Motor neuron (in vitro differentiated cells): Measurements from ENCODE around the gene MGAT3. TPM values are rescaled to one million over a fixed set of nuclear protein-coding genes. Genes with fewer than 3 reads are reported as not detected.
A peak's percentile ranks its signal among the peaks of the same experiment; 100 is the strongest.
"Not testable (repeated sequence)": the region's sequence is repeated elsewhere in the genome, so short reads cannot be mapped to it uniquely, and the experiment has no call there.

Experiments
- ATAC-seq, 8 experiments: fragments of 200-7000 bp; cut with Tn5 transposase; replicated peaks in 6 of 8; 2 replicates each; pipeline ENCODE4 v1.8.0; 2021; ENCODE audit warnings: mild to moderate bottlenecking in 8 of 8, moderate library complexity in 8 of 8
- H3K27ac ChIP-seq, 2 donors: fragments of 250-450 bp; sonication (Bioruptor Pico); 2 replicates each; pipeline ENCODE4 v1.9.0; 2021; ENCODE audit warnings: antibody characterized with exemption in 2 of 2, mild to moderate bottlenecking in 2 of 2, moderate library complexity in 1 of 2
- H3K4me1 ChIP-seq, 2 donors: fragments of 250-450 bp; sonication (Bioruptor Pico); replicated peaks in 1 of 2; 2 replicates each; pipeline ENCODE4 v1.6.1; 2021; ENCODE audit warnings: antibody characterized with exemption in 2 of 2, mild to moderate bottlenecking in 2 of 2, moderate library complexity in 1 of 2
- H3K4me3 ChIP-seq, 5 donors: fragments of 250-450 bp; sonication (Bioruptor Pico); 2 replicates each; pipeline ENCODE4 v1.9.0; 2021; ENCODE audit warnings: antibody characterized with exemption in 5 of 5, mild to moderate bottlenecking in 5 of 5, moderate library complexity in 4 of 5
- WGBS, 10 experiments: fragments of 450-650 bp; shearing (Covaris generic); methylation state at CpG; one replicate each; pipeline ENCODE4 v1.0.0; 2022; 5-methylcytosine and 5-hydroxymethylcytosine counted together
- in situ Hi-C, 9 experiments: fragments of 400-800 bp; cut with MboI; loops; one replicate each; pipeline ENCODE4 v1.15.0; 2021; ENCODE audit warnings: low sequenced_read_pairs in 9 of 9, low pct_unique_long_range_greater_than_20kb in 2 of 9; ENCODE audit not compliant: unreplicated experiment in 9 of 9
- total RNA-seq, 8 experiments: library from RNA; unstranded; fragments of 300-600 nt; gene quantifications; 2 replicates each; pipeline versions ENCODE4 v1.2.3 to v1.2.4, GENCODE V29; 2022

Gene MGAT3
- total RNA-seq, 8 experiments from 2014 or later: 17.5 to 28.6 (median 20.4) TPM

DNA sequence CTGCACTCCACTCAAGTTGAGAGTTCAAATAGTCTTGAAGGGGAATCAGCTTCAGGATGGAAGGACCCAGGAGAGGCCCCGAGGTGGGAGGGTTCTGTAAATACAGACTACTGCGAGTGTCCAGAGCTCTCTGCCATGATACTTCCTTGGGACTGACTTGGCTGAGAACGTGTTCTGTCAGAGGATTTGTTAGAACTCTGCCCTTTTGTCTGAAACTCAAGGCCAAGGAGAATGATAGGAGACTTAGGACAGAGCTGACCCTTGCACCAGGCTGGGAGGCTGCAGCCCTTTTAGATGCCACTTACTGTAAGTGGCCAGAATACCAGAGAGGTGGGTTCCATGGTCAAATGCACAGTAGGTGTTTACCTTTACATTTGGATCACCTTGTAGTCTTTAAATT lies 60.7 kb downstream of the MGAT3 start:
- in situ Hi-C loops: loop anchor here in 7 of 9 experiments (25.0 kb wide), 4 partner anchors 105 to 355 kb away; partner anchors contain the start of genes CBX7 (in 6 of the 7), SYNGR1 (in 2 of the 7) and TAB1 (in 1 of the 7)

DNA sequence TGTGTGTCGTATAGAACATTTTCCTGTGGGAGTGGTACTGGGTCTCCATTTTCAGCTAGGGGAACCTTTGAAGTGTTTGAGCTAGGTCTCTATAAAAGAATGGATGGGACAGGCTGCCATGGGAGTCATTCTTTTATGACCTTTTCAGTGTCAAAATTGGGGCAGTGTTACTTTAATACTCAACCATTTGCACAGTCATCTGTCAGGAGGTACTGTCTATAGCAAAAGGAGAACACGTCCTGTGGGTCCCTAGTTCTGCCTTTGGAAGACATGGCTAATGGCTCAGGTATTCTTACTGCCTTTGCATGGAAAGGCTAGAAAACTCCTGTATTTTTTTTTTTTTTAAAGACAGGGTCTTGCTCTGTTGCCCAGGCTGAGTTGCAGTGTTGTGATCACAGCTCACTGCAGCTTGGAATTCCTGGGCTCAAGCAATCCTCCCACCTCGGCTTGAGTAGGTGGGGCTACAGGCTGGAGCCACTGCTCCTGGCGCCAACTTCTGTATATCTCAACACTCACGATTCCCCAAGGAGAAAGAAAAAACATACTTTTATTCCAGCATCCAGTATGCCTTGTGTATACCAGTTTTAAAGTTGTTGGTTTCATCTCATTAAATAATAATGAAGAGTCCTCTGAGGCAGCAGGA lies 61.5 kb downstream of the MGAT3 start:
- Histone ChIP-seq H3K27ac (peak overlapping the region; percentile 99 to 100), H3K4me1 (peaks cover 14 to 26% of the 10 kb centered on the region in 2 donors), H3K4me3 (no peak overlapping the region)
- in situ Hi-C loops: loop anchor here in 7 of 9 experiments (25.0 kb wide), 4 partner anchors 106 to 356 kb away; partner anchors contain the start of genes CBX7 (in 6 of the 7), SYNGR1 (in 2 of the 7) and TAB1 (in 1 of the 7)
- ATAC-seq: no peak
- WGBS, 10 experiments: 33 to 75% (median 64%) methylated on average over 2 to 4 of the region's 5 CpGs; no CpG with 5 or more reads in 4 of the 10 experiments

More for the DNA sequence above, 60.7 kb downstream of the MGAT3 start:
- Histone ChIP-seq H3K4me3 (no peak overlapping the region), H3K4me1 (peaks cover 10 to 19% of the 10 kb centered on the region in 2 donors), H3K27ac (no peak overlapping the region)
- no peak for ATAC-seq
- 80 to 94% (median 87%) methylated on average over 1 to 3 of the region's 3 CpGs; no CpG with 5 or more reads in 6 of the 10 experiments for WGBS, 10 experiments

GRCh38 chr22:39518996-39519680 lies 62.3 kb downstream of the MGAT3 start:
- Histone ChIP-seq H3K4me1 (peaks cover 22 to 26% of the 10 kb centered on the region in 2 donors), H3K4me3 (peak overlapping the region; percentile 93 to 100 (median 95)), H3K27ac (peak overlapping the region; percentile 99 to 100)
- ATAC-seq: peak in 3 of 8 experiments; percentile 1 to 3 (median 1)
- 0 to 46% (median 17%) methylated on average over 2 to 19 of the region's 24 CpGs; no CpG with 5 or more reads in 4 of the 10 experiments for WGBS, 10 experiments
- in situ Hi-C loops: loop anchor here in 7 of 9 experiments (25.0 kb wide), 4 partner anchors 107 to 357 kb away; partner anchors contain the start of genes CBX7 (in 6 of the 7), SYNGR1 (in 2 of the 7) and TAB1 (in 1 of the 7)

- peak overlapping the region; percentile 99 to 100 for H3K27ac ChIP-seq
- in situ Hi-C loops: loop anchor here in 7 of 9 experiments (25.0 kb wide), 4 partner anchors 107 to 357 kb away; partner anchors contain the start of genes CBX7 (in 6 of the 7), SYNGR1 (in 2 of the 7) and TAB1 (in 1 of the 7)
- peaks cover 24 to 26% of the 10 kb centered on the region in 2 donors for H3K4me1 ChIP-seq
- ATAC-seq: peak; percentile 61 to 89 (median 84)
- H3K4me3 ChIP-seq: peak overlapping the region; percentile 93 to 100 (median 95)
- 0% methylated on average over 1 to 9 of the region's 47 CpGs; no CpG with 5 or more reads in 5 of the 10 experiments for WGBS, 10 experiments
Measured at GRCh38 chr22:39519681-39520225, 62.9 kb downstream of the MGAT3 start.

GRCh38 chr22:39520226-39521105 lies 63.7 kb downstream of the MGAT3 start, which contains the start of gene ATF4:
ATF4 (plus strand) TSS chr22:39520562; CDS start chr22:39521446, 884 bp downstream.
- H3K27ac ChIP-seq: peak within 1 kb of the TSS; percentile 99 to 100
- peak; percentile 13 to 45 (median 28) for ATAC-seq
- in situ Hi-C loops: loop anchor here in 7 of 9 experiments (25.0 kb wide), 4 partner anchors 108 to 358 kb away; partner anchors contain the start of genes CBX7 (in 6 of the 7), SYNGR1 (in 2 of the 7) and TAB1 (in 1 of the 7)
- H3K4me1 ChIP-seq: peaks cover 24 to 26% of the 10 kb centered on the region in 2 donors
- H3K4me3 ChIP-seq: peak within 1 kb of the TSS; percentile 93 to 100 (median 95)
- WGBS, 10 experiments: 0% methylated on average over 1 to 4 of the region's 86 CpGs; no CpG with 5 or more reads in 5 of the 10 experiments

- ATAC-seq: not testable (repeated sequence)
- Histone ChIP-seq H3K4me3 (peak overlapping the region; percentile 93 to 100 (median 95)), H3K4me1 (peaks cover 24 to 26% of the 10 kb centered on the region in 2 donors), H3K27ac (peak overlapping the region; percentile 99 to 100)
- in situ Hi-C loops: loop anchor here in 7 of 9 experiments (25.0 kb wide), 4 partner anchors 109 to 359 kb away; partner anchors contain the start of genes CBX7 (in 6 of the 7), SYNGR1 (in 2 of the 7) and TAB1 (in 1 of the 7)
- 0 to 21% (median 3%) methylated on average over 1 to 4 of the region's 28 CpGs; no CpG with 5 or more reads in 4 of the 10 experiments for WGBS, 10 experiments
Measured at GRCh38 chr22:39521106-39521885, 64.5 kb downstream of the MGAT3 start.

GRCh38 chr22:39522091-39522490 lies 65.3 kb downstream of the MGAT3 start:
- not testable (repeated sequence) for ATAC-seq, H3K27ac ChIP-seq
- in situ Hi-C loops: loop anchor here in 7 of 9 experiments (25.0 kb wide), 4 partner anchors 110 to 360 kb away; partner anchors contain the start of genes CBX7 (in 6 of the 7), SYNGR1 (in 2 of the 7) and TAB1 (in 1 of the 7)
- H3K4me3 ChIP-seq: peak overlapping the region; percentile 93 to 100 (median 95)
- H3K4me1 ChIP-seq: peaks cover 24 to 26% of the 10 kb centered on the region in 2 donors
- WGBS, 10 experiments: 0 to 90% (median 40%) methylated on average over 1 to 2 of the region's 5 CpGs; no CpG with 5 or more reads in 7 of the 10 experiments

DNA sequence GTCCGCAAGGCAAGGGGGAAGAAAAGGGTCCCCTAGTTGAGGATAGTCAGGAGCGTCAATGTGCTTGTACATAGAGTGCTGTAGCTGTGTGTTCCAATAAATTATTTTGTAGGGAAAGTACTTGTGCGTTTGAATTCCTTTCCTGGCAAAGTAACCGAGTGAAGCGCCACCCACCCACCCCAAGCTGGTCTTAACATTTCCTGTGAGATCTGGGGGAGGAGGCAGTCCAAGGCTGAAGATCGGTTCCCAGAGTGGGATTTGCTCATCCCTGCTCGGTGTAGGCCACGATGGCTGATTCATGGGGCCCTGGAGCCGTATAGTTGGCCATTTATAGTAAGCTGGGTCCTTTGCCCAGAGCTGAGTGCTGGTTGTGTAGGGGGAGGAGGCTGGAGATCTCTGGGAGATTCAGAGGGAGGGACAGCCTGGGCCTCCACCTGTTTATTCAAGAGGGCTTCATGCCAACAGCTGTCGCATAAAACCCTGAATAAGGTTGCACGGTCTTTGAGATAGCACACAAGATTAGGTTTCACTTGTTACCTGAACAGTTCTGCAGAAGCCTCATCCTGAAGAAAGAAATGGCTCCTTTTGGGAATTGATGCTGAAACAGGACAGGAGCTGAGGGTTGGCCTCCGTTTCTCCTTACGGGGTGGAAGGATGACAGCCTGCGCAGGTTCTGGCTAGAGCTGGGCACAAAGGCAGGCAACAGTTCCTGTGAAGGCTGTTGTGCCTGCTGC lies 65.9 kb downstream of the MGAT3 start:
- in situ Hi-C loops: loop anchor here in 7 of 9 experiments (25.0 kb wide), 4 partner anchors 110 to 360 kb away; partner anchors contain the start of genes CBX7 (in 6 of the 7), SYNGR1 (in 2 of the 7) and TAB1 (in 1 of the 7)
- peak in 2 of 8 experiments; percentile 0 for ATAC-seq

GRCh38 chr22:39524089-39524752 lies 67.4 kb downstream of the MGAT3 start:
- WGBS, 10 experiments: 66 to 100% (median 90%) methylated on average over 1 to 6 of the region's 13 CpGs; no CpG with 5 or more reads in 4 of the 10 experiments
- ATAC-seq: no peak
- Histone ChIP-seq H3K4me3 (no peak overlapping the region), H3K27ac (no peak overlapping the region), H3K4me1 (peaks cover 22 to 24% of the 10 kb centered on the region in 2 donors)
- in situ Hi-C loops: loop anchor here in 7 of 9 experiments (25.0 kb wide), 4 partner anchors 112 to 362 kb away; partner anchors contain the start of genes CBX7 (in 6 of the 7), SYNGR1 (in 2 of the 7) and TAB1 (in 1 of the 7)

More for the DNA sequence above, 65.9 kb downstream of the MGAT3 start:
- no peak overlapping the region for H3K27ac ChIP-seq
- H3K4me3 ChIP-seq: peak overlapping the region; percentile 93 to 100 (median 95)
- WGBS, 10 experiments: 0 to 100% (median 61%) methylated on average over 1 to 8 of the region's 14 CpGs; no CpG with 5 or more reads in 2 of the 10 experiments
- peaks cover 26 to 27% of the 10 kb centered on the region in 2 donors for H3K4me1 ChIP-seq
